K562 (cell line): ENCODE results near the gene DAPP1.

ENCODE experiments used
- EP300 ChIP-seq: IDR thresholded peaks from 2 replicates; pipeline ENCODE4 v1.6.1; 2012; ENCODE audit warnings: low read length, improper control_type of control experiment
- ETV5 ChIP-seq: sonication (generic); formaldehyde crosslinking; IDR thresholded peaks from 2 replicates; pipeline ENCODE4 v1.4.0; 2020; ENCODE audit warnings: low read depth, mild to moderate bottlenecking, missing genetic modification reagents
- GATAD2B ChIP-seq: fragments of 450-650 bp; IDR thresholded peaks from 2 replicates; pipeline ENCODE4 v1.6.1; 2017; ENCODE audit warnings: mild to moderate bottlenecking, borderline replicate concordance
- KAT2B ChIP-seq: IDR thresholded peaks from one replicate; pipeline ENCODE4 v1.6.1; 2012; ENCODE audit warnings: low read depth, mild to moderate bottlenecking, control low read depth, inconsistent platforms, low read length, moderate library complexity
- PCBP2 ChIP-seq: fragments of 200-400 bp; formaldehyde crosslinking; IDR thresholded peaks from 2 replicates; pipeline ENCODE4 v1.6.1; 2018; ENCODE audit warnings: low read length, low read depth, mild to moderate bottlenecking, moderate library complexity; ENCODE audit not compliant: poor library complexity, severe bottlenecking
- TCF7 ChIP-seq: sonication (generic); IDR thresholded peaks from 2 replicates; pipeline ENCODE4 v1.6.1; 2016; ENCODE audit warnings: antibody characterized with exemption, borderline replicate concordance
- TEAD2 ChIP-seq: fragments of 450-650 bp; IDR thresholded peaks from 2 replicates; pipeline ENCODE4 v1.6.1; 2016; ENCODE audit warnings: missing genetic modification characterization, control low read depth, missing compliant biosample characterization
- TF ChIP-seq, protein P1 (sequence below): fragments of 450-650 bp; IDR thresholded peaks from 2 replicates; pipeline ENCODE4 v1.7.1; 2018; ENCODE audit warnings: mild to moderate bottlenecking, low read depth; ENCODE audit not compliant: partially characterized antibody
- TF ChIP-seq, protein P2 (sequence below), 3 experiments: IDR thresholded peaks in 2 of 3; conservative IDR thresholded peaks in 1 of 3; 2 replicates each; pipeline ENCODE4 v1.5.1; 2011 to 2012; ENCODE audit warnings: low read length in 3 of 3, mild to moderate bottlenecking in 3 of 3, control low read depth in 2 of 3, improper control_type of control experiment in 1 of 3, inconsistent platforms in 1 of 3, low read depth in 1 of 3, mixed read lengths in 1 of 3, moderate library complexity in 1 of 3; ENCODE audit not compliant: insufficient read depth in 2 of 3

DNA sequence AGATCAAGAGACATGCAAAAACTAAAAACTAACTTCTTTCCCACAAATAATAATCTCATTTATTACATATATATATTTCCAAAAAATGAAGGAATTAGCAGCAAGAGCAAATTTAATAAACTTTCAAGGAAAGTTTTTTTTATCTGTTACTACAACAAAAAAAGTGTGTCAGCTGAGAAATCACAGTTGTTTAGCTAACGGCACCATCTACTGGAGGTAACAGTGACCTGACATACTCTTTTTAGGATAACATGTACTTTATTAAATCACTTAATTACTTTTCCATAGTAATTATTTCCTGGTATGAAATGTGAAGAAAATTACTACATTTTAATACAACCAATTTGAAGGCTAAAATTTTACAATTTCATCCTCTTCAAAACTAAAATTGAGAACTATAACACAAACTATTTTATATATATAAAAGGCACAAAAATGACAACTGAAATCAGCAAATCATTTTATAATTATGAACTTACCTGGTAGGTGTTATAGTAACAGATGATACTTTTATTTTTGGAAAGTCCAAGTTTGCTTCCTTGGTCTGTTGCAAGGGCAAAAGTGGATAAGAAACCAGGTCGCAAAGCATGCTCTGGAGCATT, 68.5 kb downstream of the DAPP1 start:
- TF ChIP-seq ETV5 = no peak
- TF ChIP-seq, protein P1, sequence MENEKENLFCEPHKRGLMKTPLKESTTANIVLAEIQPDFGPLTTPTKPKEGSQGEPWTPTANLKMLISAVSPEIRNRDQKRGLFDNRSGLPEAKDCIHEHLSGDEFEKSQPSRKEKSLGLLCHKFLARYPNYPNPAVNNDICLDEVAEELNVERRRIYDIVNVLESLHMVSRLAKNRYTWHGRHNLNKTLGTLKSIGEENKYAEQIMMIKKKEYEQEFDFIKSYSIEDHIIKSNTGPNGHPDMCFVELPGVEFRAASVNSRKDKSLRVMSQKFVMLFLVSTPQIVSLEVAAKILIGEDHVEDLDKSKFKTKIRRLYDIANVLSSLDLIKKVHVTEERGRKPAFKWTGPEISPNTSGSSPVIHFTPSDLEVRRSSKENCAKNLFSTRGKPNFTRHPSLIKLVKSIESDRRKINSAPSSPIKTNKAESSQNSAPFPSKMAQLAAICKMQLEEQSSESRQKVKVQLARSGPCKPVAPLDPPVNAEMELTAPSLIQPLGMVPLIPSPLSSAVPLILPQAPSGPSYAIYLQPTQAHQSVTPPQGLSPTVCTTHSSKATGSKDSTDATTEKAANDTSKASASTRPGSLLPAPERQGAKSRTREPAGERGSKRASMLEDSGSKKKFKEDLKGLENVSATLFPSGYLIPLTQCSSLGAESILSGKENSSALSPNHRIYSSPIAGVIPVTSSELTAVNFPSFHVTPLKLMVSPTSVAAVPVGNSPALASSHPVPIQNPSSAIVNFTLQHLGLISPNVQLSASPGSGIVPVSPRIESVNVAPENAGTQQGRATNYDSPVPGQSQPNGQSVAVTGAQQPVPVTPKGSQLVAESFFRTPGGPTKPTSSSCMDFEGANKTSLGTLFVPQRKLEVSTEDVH = no peak
- TF ChIP-seq, protein P2, sequence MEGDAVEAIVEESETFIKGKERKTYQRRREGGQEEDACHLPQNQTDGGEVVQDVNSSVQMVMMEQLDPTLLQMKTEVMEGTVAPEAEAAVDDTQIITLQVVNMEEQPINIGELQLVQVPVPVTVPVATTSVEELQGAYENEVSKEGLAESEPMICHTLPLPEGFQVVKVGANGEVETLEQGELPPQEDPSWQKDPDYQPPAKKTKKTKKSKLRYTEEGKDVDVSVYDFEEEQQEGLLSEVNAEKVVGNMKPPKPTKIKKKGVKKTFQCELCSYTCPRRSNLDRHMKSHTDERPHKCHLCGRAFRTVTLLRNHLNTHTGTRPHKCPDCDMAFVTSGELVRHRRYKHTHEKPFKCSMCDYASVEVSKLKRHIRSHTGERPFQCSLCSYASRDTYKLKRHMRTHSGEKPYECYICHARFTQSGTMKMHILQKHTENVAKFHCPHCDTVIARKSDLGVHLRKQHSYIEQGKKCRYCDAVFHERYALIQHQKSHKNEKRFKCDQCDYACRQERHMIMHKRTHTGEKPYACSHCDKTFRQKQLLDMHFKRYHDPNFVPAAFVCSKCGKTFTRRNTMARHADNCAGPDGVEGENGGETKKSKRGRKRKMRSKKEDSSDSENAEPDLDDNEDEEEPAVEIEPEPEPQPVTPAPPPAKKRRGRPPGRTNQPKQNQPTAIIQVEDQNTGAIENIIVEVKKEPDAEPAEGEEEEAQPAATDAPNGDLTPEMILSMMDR (IDR thresholded peaks at IDR 0.05 in 2 of 3, conservative IDR thresholded peaks at IDR 0.05 in 1 of 3; ENCODE audit: insufficient read depth in 2 of 3, low read depth in 1 of 3, low read length in 3 of 3) = peak; percentile 47 to 81 (median 50); a peak in 4 of 6 replicates
- TF ChIP-seq TCF7 = no peak
- no peak for TF ChIP-seq EP300
- TF ChIP-seq KAT2B = no peak
- TF ChIP-seq TEAD2 (tag) = no peak
- TF ChIP-seq PCBP2 = no peak
- no peak for TF ChIP-seq GATAD2B
